ENCODE results near the gene PRR20A. TPM values are rescaled to one million over a fixed set of nuclear protein-coding genes. Genes with fewer than 3 reads are reported as not detected.
"Not testable (repeated sequence)": the region's sequence is repeated elsewhere in the genome, so short reads cannot be mapped to it uniquely, and the experiment has no call there.

PRR20A gene
- total RNA-seq: not detected
- long read RNA-seq: 0 reads

DNA sequence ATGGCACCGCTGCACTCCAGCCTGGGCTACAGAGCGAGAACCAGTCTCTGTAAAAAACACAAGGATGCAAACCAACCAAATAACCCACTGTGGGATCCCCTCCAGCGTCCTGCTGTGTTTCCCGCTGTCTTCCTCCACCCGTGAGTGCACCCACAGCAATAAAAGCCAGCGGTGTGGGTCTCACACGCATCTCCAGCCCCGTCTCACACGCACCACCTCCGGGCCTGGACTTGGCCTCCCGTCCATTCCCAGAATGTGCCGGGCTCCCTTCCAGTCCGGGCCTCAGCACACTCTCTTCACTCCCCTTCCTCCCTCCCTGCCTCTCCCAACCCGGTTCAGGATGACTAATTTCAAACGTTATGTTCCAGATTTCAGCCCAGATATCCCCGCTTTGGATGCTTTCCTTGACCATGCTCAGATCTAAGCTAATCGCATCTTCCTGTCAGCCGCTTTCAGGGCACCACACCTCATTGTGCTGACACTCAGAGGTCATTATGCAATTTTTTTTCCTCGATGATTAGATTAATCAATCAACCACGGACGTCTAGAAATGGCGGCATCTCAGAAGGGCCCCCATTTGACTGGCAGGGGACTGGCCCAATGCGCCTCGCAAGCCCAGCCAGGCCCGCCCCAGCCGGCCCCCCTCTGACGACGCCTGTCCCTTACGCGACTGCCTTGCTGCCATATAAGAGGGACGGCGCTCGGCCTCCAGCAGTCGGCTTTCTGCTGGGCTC, at the start of gene PRR20A:
Gene PRR20A, plus strand, starts transcription at position 684 of the 734 bp plus-strand sequence. CDS start 387 bp downstream, outside the sequence.
- H3K4me1 ChIP-seq; H3K9me3 ChIP-seq (replicated peaks); H3K27me3 ChIP-seq (ENCODE audit: low read depth); intact Hi-C loops (cut with micrococcal nuclease); H3K27ac ChIP-seq (replicated peaks); H3K36me3 ChIP-seq; DNase-seq; H3K4me3 ChIP-seq: not testable (repeated sequence)

DNA sequence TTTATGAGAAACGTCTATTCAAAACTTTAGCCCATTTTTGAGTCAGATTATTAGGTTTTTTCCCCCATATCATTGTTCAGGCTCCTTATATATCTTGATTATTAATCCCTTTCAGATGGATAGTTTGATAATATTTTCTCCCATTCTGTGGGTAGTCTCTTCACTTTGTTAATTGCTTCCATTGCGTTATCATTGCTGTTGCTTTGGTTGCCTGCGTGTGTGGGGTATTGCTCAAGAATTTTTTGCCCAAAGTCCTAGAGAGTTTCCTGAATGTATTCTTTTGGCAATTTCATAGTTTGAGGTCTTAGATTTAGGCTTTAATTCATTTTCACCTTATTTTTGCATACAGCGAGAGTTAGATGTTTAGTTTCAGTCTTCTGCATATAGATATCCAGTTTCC, 25.8 kb upstream of the PRR20A start:
- TF ChIP-seq, protein P1, sequence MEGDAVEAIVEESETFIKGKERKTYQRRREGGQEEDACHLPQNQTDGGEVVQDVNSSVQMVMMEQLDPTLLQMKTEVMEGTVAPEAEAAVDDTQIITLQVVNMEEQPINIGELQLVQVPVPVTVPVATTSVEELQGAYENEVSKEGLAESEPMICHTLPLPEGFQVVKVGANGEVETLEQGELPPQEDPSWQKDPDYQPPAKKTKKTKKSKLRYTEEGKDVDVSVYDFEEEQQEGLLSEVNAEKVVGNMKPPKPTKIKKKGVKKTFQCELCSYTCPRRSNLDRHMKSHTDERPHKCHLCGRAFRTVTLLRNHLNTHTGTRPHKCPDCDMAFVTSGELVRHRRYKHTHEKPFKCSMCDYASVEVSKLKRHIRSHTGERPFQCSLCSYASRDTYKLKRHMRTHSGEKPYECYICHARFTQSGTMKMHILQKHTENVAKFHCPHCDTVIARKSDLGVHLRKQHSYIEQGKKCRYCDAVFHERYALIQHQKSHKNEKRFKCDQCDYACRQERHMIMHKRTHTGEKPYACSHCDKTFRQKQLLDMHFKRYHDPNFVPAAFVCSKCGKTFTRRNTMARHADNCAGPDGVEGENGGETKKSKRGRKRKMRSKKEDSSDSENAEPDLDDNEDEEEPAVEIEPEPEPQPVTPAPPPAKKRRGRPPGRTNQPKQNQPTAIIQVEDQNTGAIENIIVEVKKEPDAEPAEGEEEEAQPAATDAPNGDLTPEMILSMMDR (IDR thresholded peaks at IDR 0.05; ENCODE audit: borderline replicate concordance): no peak
- Histone ChIP-seq H3K36me3 (no peaks in the 10 kb centered on the region), H3K27me3 (ENCODE audit: low read depth) (no peaks in the 10 kb centered on the region), H3K4me1 (no peaks in the 10 kb centered on the region), H3K9me3 (replicated peaks) (peaks cover 20% of the 10 kb centered on the region), H3K4me3 (no peak overlapping the region), H3K27ac (replicated peaks) (no peak overlapping the region)
- intact Hi-C loops (cut with micrococcal nuclease): no loop called here
- no peak for DNase-seq

DNA sequence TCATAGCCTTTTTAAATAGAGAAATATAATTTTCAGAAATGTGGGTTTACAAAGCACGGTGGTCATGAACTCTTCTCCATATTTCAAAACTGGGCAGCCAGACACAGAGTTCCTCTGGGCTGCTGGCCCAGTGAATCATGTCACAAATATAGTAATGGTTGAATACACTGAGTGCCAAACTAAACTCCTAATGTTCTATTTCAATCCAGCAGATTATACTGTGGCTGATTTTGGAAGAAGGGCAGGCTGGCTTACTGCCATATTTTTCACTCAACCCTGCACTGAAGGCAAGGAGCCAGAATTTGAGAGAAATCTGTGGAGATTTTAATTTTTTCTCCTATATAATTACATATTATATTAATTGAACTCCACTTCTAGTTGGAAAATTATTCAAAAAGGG, 17.0 kb upstream of the PRR20A start:
- Histone ChIP-seq H3K9me3 (replicated peaks) (no peaks in the 10 kb centered on the region), H3K4me3 (no peak overlapping the region), H3K27me3 (ENCODE audit: low read depth) (no peaks in the 10 kb centered on the region), H3K4me1 (peaks cover 24% of the 10 kb centered on the region), H3K27ac (replicated peaks) (peak overlapping the region; percentile 87), H3K36me3 (no peaks in the 10 kb centered on the region)
- TF ChIP-seq, protein P1 (IDR thresholded peaks at IDR 0.05; ENCODE audit: borderline replicate concordance): no peak
- intact Hi-C loops (cut with micrococcal nuclease): no loop called here
- DNase-seq: peak; percentile 24

DNA sequence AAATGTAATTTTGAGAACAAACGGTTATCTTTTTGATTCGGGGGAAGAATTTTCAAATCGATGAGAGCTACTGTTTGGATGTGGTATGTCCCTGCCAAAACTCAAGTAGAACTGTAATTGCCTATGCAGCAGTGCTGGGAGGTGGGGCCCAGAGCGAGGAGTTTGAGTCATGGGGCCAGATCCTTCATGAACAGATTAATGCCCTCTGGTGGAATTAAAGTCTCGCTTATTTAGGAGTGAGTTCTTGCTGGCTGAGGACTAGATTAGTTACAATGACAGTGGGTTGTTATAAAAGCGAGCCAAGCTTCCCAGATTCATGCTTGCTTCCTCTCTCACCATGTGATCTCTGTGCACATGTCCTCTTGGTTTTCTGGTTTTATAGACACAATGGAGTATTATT, 11.8 kb upstream of the PRR20A start:
- peaks cover 6% of the 10 kb centered on the region for H3K4me1 ChIP-seq
- TF ChIP-seq, protein P1 (IDR thresholded peaks at IDR 0.05; ENCODE audit: borderline replicate concordance): no peak
- intact Hi-C loops (cut with micrococcal nuclease): no loop called here

DNA sequence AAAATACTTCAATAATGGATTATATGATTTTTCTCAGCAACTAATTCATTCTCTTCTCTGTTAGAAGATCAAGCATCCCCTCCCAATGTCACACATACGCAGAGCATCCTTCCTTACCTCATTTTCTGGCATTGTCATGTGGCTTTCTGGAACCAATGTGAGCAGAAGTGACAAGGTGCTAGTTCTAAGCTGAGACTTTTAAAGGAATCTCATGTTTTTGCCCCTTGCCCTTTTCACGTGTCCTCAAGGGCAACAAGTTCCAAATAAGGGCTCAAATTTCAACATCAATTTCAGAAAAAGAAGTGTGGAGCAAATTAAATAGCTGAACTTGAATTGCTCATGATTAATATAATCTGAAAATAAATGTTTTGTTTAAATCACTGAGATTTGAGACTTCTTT, 4.6 kb upstream of the PRR20A start:
- no peaks in the 10 kb centered on the region for H3K4me1 ChIP-seq
- no peaks in the 10 kb centered on the region for H3K27me3 ChIP-seq (ENCODE audit: low read depth)
- H3K4me3 ChIP-seq: no peak overlapping the region
- intact Hi-C loops (cut with micrococcal nuclease): no loop called here
- DNase-seq: no peak
- no peaks in the 10 kb centered on the region for H3K9me3 ChIP-seq (replicated peaks)
- TF ChIP-seq, protein P1 (IDR thresholded peaks at IDR 0.05; ENCODE audit: borderline replicate concordance): no peak
- H3K36me3 ChIP-seq: no peaks in the 10 kb centered on the region
- H3K27ac ChIP-seq (replicated peaks): no peak overlapping the region

More for the DNA sequence above, 11.8 kb upstream of the PRR20A start:
- no peaks in the 10 kb centered on the region for H3K36me3 ChIP-seq
- no peaks in the 10 kb centered on the region for H3K9me3 ChIP-seq (replicated peaks)
- H3K27ac ChIP-seq (replicated peaks): no peak overlapping the region
- no peak overlapping the region for H3K4me3 ChIP-seq
- no peak for DNase-seq
- H3K27me3 ChIP-seq (ENCODE audit: low read depth): no peaks in the 10 kb centered on the region

DNA sequence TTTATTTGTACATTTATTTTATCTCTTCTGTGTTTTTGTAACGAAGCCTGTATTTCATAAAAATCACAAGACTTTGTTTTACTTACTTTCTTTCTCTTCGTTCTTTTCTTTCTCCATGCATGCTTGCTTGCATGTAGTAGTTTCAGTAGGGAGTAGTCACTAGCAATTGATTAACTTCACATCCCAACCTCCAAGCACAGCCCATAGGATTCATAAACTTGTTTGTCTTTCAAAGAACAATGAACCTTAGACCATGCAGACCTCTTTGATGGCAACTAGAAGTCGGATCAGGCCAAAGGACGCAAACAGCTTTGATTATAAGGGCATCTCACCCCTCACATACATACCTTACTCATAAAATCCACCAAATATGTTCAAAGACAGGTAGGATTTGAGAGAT, 3.1 kb upstream of the PRR20A start:
- no peak overlapping the region for H3K4me3 ChIP-seq
- H3K36me3 ChIP-seq: no peaks in the 10 kb centered on the region
- TF ChIP-seq, protein P1 (IDR thresholded peaks at IDR 0.05; ENCODE audit: borderline replicate concordance): no peak
- no peaks in the 10 kb centered on the region for H3K9me3 ChIP-seq (replicated peaks)
- no peak overlapping the region for H3K27ac ChIP-seq (replicated peaks)
- H3K27me3 ChIP-seq (ENCODE audit: low read depth): no peaks in the 10 kb centered on the region
- intact Hi-C loops (cut with micrococcal nuclease): no loop called here
- no peaks in the 10 kb centered on the region for H3K4me1 ChIP-seq
- no peak for DNase-seq

All from left ventricle myocardium inferior (tissue), 1 donor.